ENCODE data around the gene AAMP.

GRCh38 chr2:218244665-218245064 is 25.3 kb downstream of the AAMP start:
- TF ChIP-seq POLR2A (IDR thresholded peaks at IDR 0.05) (no peak), CTCF (IDR thresholded peaks at IDR 0.05) (no peak)

Data from testis (tissue), 2 donors.